Measurements from ENCODE around the gene PAM.
"Not testable (repeated sequence)": the region's sequence is repeated elsewhere in the genome, so short reads cannot be mapped to it uniquely, and the experiment has no call there.

Gene PAM

GRCh38 chr5:103060424-103060954 lies 305.4 kb downstream of the PAM start:
- Histone ChIP-seq H3K27me3 (ENCODE audit: insufficient read depth, poor library complexity, severe bottlenecking) (no peaks in the 10 kb centered on the region), H3K27ac (replicated peaks) (no peak overlapping the region), H3K4me3 (replicated peaks; ENCODE audit: insufficient read depth, low read length) (no peak overlapping the region)
- DNase-seq (ENCODE audit: low read depth in 1 of 2, low spot score in 1 of 2) = no peak
- TF ChIP-seq REST (IDR thresholded peaks at IDR 0.05; ENCODE audit: insufficient replicate concordance, low read depth) (no peak), CTCF (IDR thresholded peaks at IDR 0.05; ENCODE audit: insufficient read depth, low read length) (no peak), POLR2AphosphoS5 (IDR thresholded peaks at IDR 0.05; ENCODE audit: low read depth) (no peak), GABPA (IDR thresholded peaks at IDR 0.05; ENCODE audit: low read depth) (no peak), SPI1 (IDR thresholded peaks at IDR 0.05; ENCODE audit: borderline replicate concordance, low read depth) (no peak)

- DNase-seq (ENCODE audit: low read depth in 1 of 2, low spot score in 1 of 2) = peak in 1 of 2 experiments; percentile 0
- TF ChIP-seq CTCF (IDR thresholded peaks at IDR 0.05; ENCODE audit: insufficient read depth, low read length) (no peak), SPI1 (IDR thresholded peaks at IDR 0.05; ENCODE audit: borderline replicate concordance, low read depth) (no peak), POLR2AphosphoS5 (IDR thresholded peaks at IDR 0.05; ENCODE audit: low read depth) (no peak), GABPA (IDR thresholded peaks at IDR 0.05; ENCODE audit: low read depth) (no peak), REST (IDR thresholded peaks at IDR 0.05; ENCODE audit: insufficient replicate concordance, low read depth) (no peak)
- no peak overlapping the region for H3K27ac ChIP-seq (replicated peaks)
- H3K27me3 ChIP-seq (ENCODE audit: insufficient read depth, poor library complexity, severe bottlenecking) = no peaks in the 10 kb centered on the region
- no peak overlapping the region for H3K4me3 ChIP-seq (replicated peaks; ENCODE audit: insufficient read depth, low read length)
Measured at GRCh38 chr5:103066326-103066725, 311.2 kb downstream of the PAM start.

GRCh38 chr5:103073500-103073899 lies 318.4 kb downstream of the PAM start:
- H3K4me3 ChIP-seq (replicated peaks; ENCODE audit: insufficient read depth, low read length); DNase-seq (ENCODE audit: low read depth in 1 of 2, low spot score in 1 of 2); H3K27ac ChIP-seq (replicated peaks); H3K27me3 ChIP-seq (ENCODE audit: insufficient read depth, poor library complexity, severe bottlenecking): not testable (repeated sequence)

GRCh38 chr5:103075442-103075841 lies 320.3 kb downstream of the PAM start:
- no peak for DNase-seq (ENCODE audit: low read depth in 1 of 2, low spot score in 1 of 2)
- no peak for TF ChIP-seq POLR2AphosphoS5 (IDR thresholded peaks at IDR 0.05; ENCODE audit: low read depth)
- no peak for TF ChIP-seq GABPA (IDR thresholded peaks at IDR 0.05; ENCODE audit: low read depth)
- TF ChIP-seq REST (IDR thresholded peaks at IDR 0.05; ENCODE audit: insufficient replicate concordance, low read depth) = no peak
- TF ChIP-seq SPI1 (IDR thresholded peaks at IDR 0.05; ENCODE audit: borderline replicate concordance, low read depth) = no peak
- TF ChIP-seq CTCF (IDR thresholded peaks at IDR 0.05; ENCODE audit: insufficient read depth, low read length) = no peak
- Histone ChIP-seq H3K27me3 (ENCODE audit: insufficient read depth, poor library complexity, severe bottlenecking) (no peaks in the 10 kb centered on the region), H3K27ac (replicated peaks) (no peak overlapping the region), H3K4me3 (replicated peaks; ENCODE audit: insufficient read depth, low read length) (no peak overlapping the region)
